ENCODE results near the gene CMSS1.

Gene CMSS1

GRCh38 chr3:100189444-100189964 is 371.8 kb downstream of the CMSS1 start:
- Histone ChIP-seq H3K9ac (ENCODE audit: low read depth in 1 of 2, low read length in 2 of 2) (no peak overlapping the region), H3K36me3 (ENCODE audit: control insufficient read depth in 2 of 2, insufficient read depth in 2 of 2, low read length in 2 of 2) (no peaks in the 10 kb centered on the region), H3K4me1 (ENCODE audit: control insufficient read depth in 2 of 2, insufficient read depth in 2 of 2, low read length in 2 of 2) (peaks cover 0 to 2% of the 10 kb centered on the region in 2 donors), H3K27me3 (ENCODE audit: control insufficient read depth in 2 of 2, insufficient read depth in 2 of 2, low read length in 2 of 2) (no peaks in the 10 kb centered on the region), H3K9me3 (ENCODE audit: control insufficient read depth in 2 of 2, low read length in 2 of 2) (no peaks in the 10 kb centered on the region), H3K27ac (ENCODE audit: low read depth in 2 of 2, low read length in 2 of 2) (no peak overlapping the region), H3K4me3 (ENCODE audit: low read length in 2 of 2) (no peak overlapping the region)

GRCh38 chr3:100195375-100195774 is 377.7 kb downstream of the CMSS1 start:
- H3K27ac ChIP-seq (ENCODE audit: low read depth in 2 of 2, low read length in 2 of 2), result no peak overlapping the region
- no peaks in the 10 kb centered on the region for H3K27me3 ChIP-seq (ENCODE audit: control insufficient read depth in 2 of 2, insufficient read depth in 2 of 2, low read length in 2 of 2)
- no peak overlapping the region for H3K9ac ChIP-seq (ENCODE audit: low read depth in 1 of 2, low read length in 2 of 2)
- H3K36me3 ChIP-seq (ENCODE audit: control insufficient read depth in 2 of 2, insufficient read depth in 2 of 2, low read length in 2 of 2), result no peaks in the 10 kb centered on the region
- H3K9me3 ChIP-seq (ENCODE audit: control insufficient read depth in 2 of 2, low read length in 2 of 2), result no peaks in the 10 kb centered on the region
- H3K4me1 ChIP-seq (ENCODE audit: control insufficient read depth in 2 of 2, insufficient read depth in 2 of 2, low read length in 2 of 2), result no peaks in the 10 kb centered on the region
- no peak overlapping the region for H3K4me3 ChIP-seq (ENCODE audit: low read length in 2 of 2)

- H3K9ac ChIP-seq (ENCODE audit: low read depth in 1 of 2, low read length in 2 of 2), result no peak overlapping the region
- no peak overlapping the region for H3K27ac ChIP-seq (ENCODE audit: low read depth in 2 of 2, low read length in 2 of 2)
- H3K4me3 ChIP-seq (ENCODE audit: low read length in 2 of 2), result no peak overlapping the region
- no peaks in the 10 kb centered on the region for H3K9me3 ChIP-seq (ENCODE audit: control insufficient read depth in 2 of 2, low read length in 2 of 2)
- H3K36me3 ChIP-seq (ENCODE audit: control insufficient read depth in 2 of 2, insufficient read depth in 2 of 2, low read length in 2 of 2), result no peaks in the 10 kb centered on the region
- H3K27me3 ChIP-seq (ENCODE audit: control insufficient read depth in 2 of 2, insufficient read depth in 2 of 2, low read length in 2 of 2), result no peaks in the 10 kb centered on the region
- no peaks in the 10 kb centered on the region for H3K4me1 ChIP-seq (ENCODE audit: control insufficient read depth in 2 of 2, insufficient read depth in 2 of 2, low read length in 2 of 2)
Observed at GRCh38 chr3:100197876-100198275, 380.2 kb downstream of the CMSS1 start.

- H3K36me3 ChIP-seq (ENCODE audit: control insufficient read depth in 2 of 2, insufficient read depth in 2 of 2, low read length in 2 of 2), result no peaks in the 10 kb centered on the region
- H3K4me1 ChIP-seq (ENCODE audit: control insufficient read depth in 2 of 2, insufficient read depth in 2 of 2, low read length in 2 of 2), result no peaks in the 10 kb centered on the region
- no peak overlapping the region for H3K4me3 ChIP-seq (ENCODE audit: low read length in 2 of 2)
- no peaks in the 10 kb centered on the region for H3K9me3 ChIP-seq (ENCODE audit: control insufficient read depth in 2 of 2, low read length in 2 of 2)
- no peaks in the 10 kb centered on the region for H3K27me3 ChIP-seq (ENCODE audit: control insufficient read depth in 2 of 2, insufficient read depth in 2 of 2, low read length in 2 of 2)
- H3K27ac ChIP-seq (ENCODE audit: low read depth in 2 of 2, low read length in 2 of 2), result no peak overlapping the region
- H3K9ac ChIP-seq (ENCODE audit: low read depth in 1 of 2, low read length in 2 of 2), result no peak overlapping the region
Observed at GRCh38 chr3:100198579-100199269, 381.1 kb downstream of the CMSS1 start.

- Histone ChIP-seq H3K9ac (ENCODE audit: low read depth in 1 of 2, low read length in 2 of 2) (no peak overlapping the region), H3K9me3 (ENCODE audit: control insufficient read depth in 2 of 2, low read length in 2 of 2) (no peaks in the 10 kb centered on the region), H3K27me3 (ENCODE audit: control insufficient read depth in 2 of 2, insufficient read depth in 2 of 2, low read length in 2 of 2) (no peaks in the 10 kb centered on the region), H3K36me3 (ENCODE audit: control insufficient read depth in 2 of 2, insufficient read depth in 2 of 2, low read length in 2 of 2) (no peaks in the 10 kb centered on the region), H3K27ac (ENCODE audit: low read depth in 2 of 2, low read length in 2 of 2) (no peak overlapping the region), H3K4me1 (ENCODE audit: control insufficient read depth in 2 of 2, insufficient read depth in 2 of 2, low read length in 2 of 2) (no peaks in the 10 kb centered on the region), H3K4me3 (ENCODE audit: low read length in 2 of 2) (no peak overlapping the region)
Observed at GRCh38 chr3:100205171-100205570, 387.5 kb downstream of the CMSS1 start.

- Histone ChIP-seq H3K4me1 (ENCODE audit: control insufficient read depth in 2 of 2, insufficient read depth in 2 of 2, low read length in 2 of 2) (peaks cover 0 to 2% of the 10 kb centered on the region in 2 donors), H3K27ac (ENCODE audit: low read depth in 2 of 2, low read length in 2 of 2) (no peak overlapping the region), H3K9ac (ENCODE audit: low read depth in 1 of 2, low read length in 2 of 2) (no peak overlapping the region), H3K9me3 (ENCODE audit: control insufficient read depth in 2 of 2, low read length in 2 of 2) (no peaks in the 10 kb centered on the region), H3K4me3 (ENCODE audit: low read length in 2 of 2) (no peak overlapping the region), H3K36me3 (ENCODE audit: control insufficient read depth in 2 of 2, insufficient read depth in 2 of 2, low read length in 2 of 2) (no peaks in the 10 kb centered on the region), H3K27me3 (ENCODE audit: control insufficient read depth in 2 of 2, insufficient read depth in 2 of 2, low read length in 2 of 2) (no peaks in the 10 kb centered on the region)
Observed at GRCh38 chr3:100206687-100207086, 389.0 kb downstream of the CMSS1 start.

- no peaks in the 10 kb centered on the region for H3K27me3 ChIP-seq (ENCODE audit: control insufficient read depth in 2 of 2, insufficient read depth in 2 of 2, low read length in 2 of 2)
- peaks cover 0 to 2% of the 10 kb centered on the region in 2 donors for H3K4me1 ChIP-seq (ENCODE audit: control insufficient read depth in 2 of 2, insufficient read depth in 2 of 2, low read length in 2 of 2)
- H3K9ac ChIP-seq (ENCODE audit: low read depth in 1 of 2, low read length in 2 of 2), result no peak overlapping the region
- H3K9me3 ChIP-seq (ENCODE audit: control insufficient read depth in 2 of 2, low read length in 2 of 2), result no peaks in the 10 kb centered on the region
- no peaks in the 10 kb centered on the region for H3K36me3 ChIP-seq (ENCODE audit: control insufficient read depth in 2 of 2, insufficient read depth in 2 of 2, low read length in 2 of 2)
- no peak overlapping the region for H3K4me3 ChIP-seq (ENCODE audit: low read length in 2 of 2)
- no peak overlapping the region for H3K27ac ChIP-seq (ENCODE audit: low read depth in 2 of 2, low read length in 2 of 2)
Observed at GRCh38 chr3:100207886-100208285, 390.2 kb downstream of the CMSS1 start.

- H3K27ac ChIP-seq (ENCODE audit: low read depth in 2 of 2, low read length in 2 of 2), result no peak overlapping the region
- H3K9me3 ChIP-seq (ENCODE audit: control insufficient read depth in 2 of 2, low read length in 2 of 2), result no peaks in the 10 kb centered on the region
- H3K4me1 ChIP-seq (ENCODE audit: control insufficient read depth in 2 of 2, insufficient read depth in 2 of 2, low read length in 2 of 2), result peaks cover 0 to 2% of the 10 kb centered on the region in 2 donors
- H3K27me3 ChIP-seq (ENCODE audit: control insufficient read depth in 2 of 2, insufficient read depth in 2 of 2, low read length in 2 of 2), result no peaks in the 10 kb centered on the region
- no peaks in the 10 kb centered on the region for H3K36me3 ChIP-seq (ENCODE audit: control insufficient read depth in 2 of 2, insufficient read depth in 2 of 2, low read length in 2 of 2)
- H3K4me3 ChIP-seq (ENCODE audit: low read length in 2 of 2), result no peak overlapping the region
- H3K9ac ChIP-seq (ENCODE audit: low read depth in 1 of 2, low read length in 2 of 2), result no peak overlapping the region
Observed at GRCh38 chr3:100209169-100209568, 391.5 kb downstream of the CMSS1 start.

GRCh38 chr3:100209948-100210771 is 392.5 kb downstream of the CMSS1 start:
- peak overlapping the region; percentile 41 to 73 for H3K27ac ChIP-seq (ENCODE audit: low read depth in 2 of 2, low read length in 2 of 2)
- peak overlapping the region in 1 of 2 donors; percentile 4 for H3K4me3 ChIP-seq (ENCODE audit: low read length in 2 of 2)
- H3K9ac ChIP-seq (ENCODE audit: low read depth in 1 of 2, low read length in 2 of 2), result no peak overlapping the region

GRCh38 chr3:100210772-100211135 is 393.1 kb downstream of the CMSS1 start:
- Histone ChIP-seq H3K4me3 (ENCODE audit: low read length in 2 of 2) (no peak overlapping the region), H3K9ac (ENCODE audit: low read depth in 1 of 2, low read length in 2 of 2) (no peak overlapping the region), H3K36me3 (ENCODE audit: control insufficient read depth in 2 of 2, insufficient read depth in 2 of 2, low read length in 2 of 2) (no peaks in the 10 kb centered on the region), H3K27me3 (ENCODE audit: control insufficient read depth in 2 of 2, insufficient read depth in 2 of 2, low read length in 2 of 2) (no peaks in the 10 kb centered on the region), H3K27ac (ENCODE audit: low read depth in 2 of 2, low read length in 2 of 2) (peak overlapping the region; percentile 41 to 73), H3K9me3 (ENCODE audit: control insufficient read depth in 2 of 2, low read length in 2 of 2) (no peaks in the 10 kb centered on the region), H3K4me1 (ENCODE audit: control insufficient read depth in 2 of 2, insufficient read depth in 2 of 2, low read length in 2 of 2) (peaks cover 0 to 2% of the 10 kb centered on the region in 2 donors)

More at GRCh38 chr3:100209948-100210771, 392.5 kb downstream of the CMSS1 start:
- H3K36me3 ChIP-seq (ENCODE audit: control insufficient read depth in 2 of 2, insufficient read depth in 2 of 2, low read length in 2 of 2), result no peaks in the 10 kb centered on the region
- no peaks in the 10 kb centered on the region for H3K9me3 ChIP-seq (ENCODE audit: control insufficient read depth in 2 of 2, low read length in 2 of 2)
- H3K27me3 ChIP-seq (ENCODE audit: control insufficient read depth in 2 of 2, insufficient read depth in 2 of 2, low read length in 2 of 2), result no peaks in the 10 kb centered on the region
- peaks cover 0 to 2% of the 10 kb centered on the region in 2 donors for H3K4me1 ChIP-seq (ENCODE audit: control insufficient read depth in 2 of 2, insufficient read depth in 2 of 2, low read length in 2 of 2)
